ENCODE results near the gene SLC18B1. TPM values are rescaled to one million over a fixed set of nuclear protein-coding genes. Genes with fewer than 3 reads are reported as not detected.

SLC18B1 gene
- total and polyA plus RNA-seq, 2 of the 13 experiments (the other 11 are each of a cell fraction or from before 2014, with no cell fraction given): 11.4 to 13.8 TPM

GRCh38 chr6:132813173-132813856, 14.9 kb upstream of the SLC18B1 start (continued):
- TF ChIP-seq ZNF142 (CRISPR knock-in tag; IDR thresholded peaks at IDR 0.05): peak; percentile 68; the same call in 1 of the 2 replicates
- TF ChIP-seq ZNF740 (CRISPR knock-in tag; IDR thresholded peaks at IDR 0.05): no peak; the same call in 1 of the 2 replicates
- no peak for TF ChIP-seq SP1 (IDR thresholded peaks at IDR 0.05)
- no peak for TF ChIP-seq SP1 (CRISPR knock-in tag; IDR thresholded peaks at IDR 0.05)
- no peak for TF ChIP-seq ZNF232 (CRISPR knock-in tag; IDR thresholded peaks at IDR 0.05; ENCODE audit: borderline replicate concordance)
- peak; percentile 62 for TF ChIP-seq PHF5A (CRISPR knock-in tag; IDR thresholded peaks at IDR 0.05; ENCODE audit: low read depth, unreplicated experiment)
- TF ChIP-seq CSRNP1 (CRISPR knock-in tag; IDR thresholded peaks at IDR 0.05): no peak
- TF ChIP-seq ZNF264 (CRISPR knock-in tag; IDR thresholded peaks at IDR 0.05): no peak; the same call in 1 of the 2 replicates
- no peak for TF ChIP-seq ZC3H13 (CRISPR knock-in tag; IDR thresholded peaks at IDR 0.05)
- TF ChIP-seq ZNF44 (CRISPR knock-in tag; IDR thresholded peaks at IDR 0.05): no peak
- TF ChIP-seq, protein P1, sequence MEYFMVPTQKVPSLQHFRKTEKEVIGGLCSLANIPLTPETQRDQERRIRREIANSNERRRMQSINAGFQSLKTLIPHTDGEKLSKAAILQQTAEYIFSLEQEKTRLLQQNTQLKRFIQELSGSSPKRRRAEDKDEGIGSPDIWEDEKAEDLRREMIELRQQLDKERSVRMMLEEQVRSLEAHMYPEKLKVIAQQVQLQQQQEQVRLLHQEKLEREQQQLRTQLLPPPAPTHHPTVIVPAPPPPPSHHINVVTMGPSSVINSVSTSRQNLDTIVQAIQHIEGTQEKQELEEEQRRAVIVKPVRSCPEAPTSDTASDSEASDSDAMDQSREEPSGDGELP (IDR thresholded peaks at IDR 0.05; ENCODE audit: borderline replicate concordance, low read depth): no peak
- no peak for TF ChIP-seq TOPORS (CRISPR knock-in tag; IDR thresholded peaks at IDR 0.05)
- TF ChIP-seq CCDC6 (CRISPR knock-in tag; IDR thresholded peaks at IDR 0.05): no peak
- TF ChIP-seq SIX4 (CRISPR knock-in tag; IDR thresholded peaks at IDR 0.05): no peak
- TF ChIP-seq RXRA (CRISPR knock-in tag; IDR thresholded peaks at IDR 0.05): no peak
- no peak for TF ChIP-seq NFKB2 (CRISPR knock-in tag; IDR thresholded peaks at IDR 0.05; ENCODE audit: borderline replicate concordance)
- TF ChIP-seq KDM6A (CRISPR knock-in tag; IDR thresholded peaks at IDR 0.05; ENCODE audit: low read depth): no peak
- TF ChIP-seq SMYD3 (CRISPR knock-in tag; IDR thresholded peaks at IDR 0.05): no peak
- 0 out of 2 replicates have a peak, but pooled peaks have one; percentile 46 for TF ChIP-seq MXD1 (CRISPR knock-in tag; IDR thresholded peaks at IDR 0.05)
- TF ChIP-seq ISL2 (CRISPR knock-in tag; IDR thresholded peaks at IDR 0.05): peak; percentile 42
- TF ChIP-seq IRX3 (CRISPR knock-in tag; IDR thresholded peaks at IDR 0.05; ENCODE audit: borderline replicate concordance, low read depth): no peak
- TF ChIP-seq, protein P2, sequence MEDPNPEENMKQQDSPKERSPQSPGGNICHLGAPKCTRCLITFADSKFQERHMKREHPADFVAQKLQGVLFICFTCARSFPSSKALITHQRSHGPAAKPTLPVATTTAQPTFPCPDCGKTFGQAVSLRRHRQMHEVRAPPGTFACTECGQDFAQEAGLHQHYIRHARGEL (CRISPR knock-in tag; IDR thresholded peaks at IDR 0.05): no peak

All from HepG2 (cell line).